HL-60 (cell line): ENCODE results near the gene GLT1D1.

Source experiments
- DNase-seq, 2 experiments: peaks; one replicate each; pipeline ENCODE4 v3.0.0-alpha.2; 2010 to 2020; ENCODE audit warnings: low read depth in 1 of 2, low spot score in 1 of 2
- H3K27ac ChIP-seq: fragments of 250-450 bp; sonication (Bioruptor Pico); replicated peaks from 2 replicates; pipeline ENCODE4 v1.5.1; 2020; ENCODE audit warnings: mild to moderate bottlenecking, moderate library complexity
- H3K27me3 ChIP-seq: fragments of 250-450 bp; sonication (Bioruptor Pico); 2 replicates; pipeline ENCODE4 v1.5.1; 2021; ENCODE audit warnings: mild to moderate bottlenecking, moderate library complexity; ENCODE audit not compliant: insufficient read depth, poor library complexity, severe bottlenecking
- H3K4me3 ChIP-seq: replicated peaks from 2 replicates; pipeline ENCODE4 v1.5.1; 2011; ENCODE audit warnings: mild to moderate bottlenecking, control low read depth, low read length; ENCODE audit not compliant: insufficient read depth
- CTCF ChIP-seq: IDR thresholded peaks from one replicate; pipeline ENCODE4 v1.5.1; 2011; ENCODE audit warnings: low read length, control low read depth, inconsistent platforms; ENCODE audit not compliant: insufficient read depth
- GABPA ChIP-seq: IDR thresholded peaks from 2 replicates; pipeline ENCODE4 v1.6.1; 2012; ENCODE audit warnings: low read depth
- POLR2AphosphoS5 ChIP-seq: IDR thresholded peaks from 2 replicates; pipeline ENCODE4 v1.6.1; 2012; ENCODE audit warnings: low read depth
- REST ChIP-seq: IDR thresholded peaks from 2 replicates; pipeline ENCODE4 v1.6.1; 2012; ENCODE audit warnings: low read depth; ENCODE audit not compliant: insufficient replicate concordance
- SPI1 ChIP-seq: IDR thresholded peaks from 2 replicates; pipeline ENCODE4 v1.6.1; 2012; ENCODE audit warnings: low read depth, mild to moderate bottlenecking, borderline replicate concordance

The GLT1D1 gene

GRCh38 chr12:128974881-128975280, 121.6 kb downstream of the GLT1D1 start:
- TF ChIP-seq REST: no peak
- TF ChIP-seq SPI1: no peak
- Histone ChIP-seq H3K4me3 (no peak overlapping the region), H3K27ac (no peak overlapping the region), H3K27me3 (no peaks in the 10 kb centered on the region)
- DNase-seq: no peak

GRCh38 chr12:128976120-128976738, 123.0 kb downstream of the GLT1D1 start:
- TF ChIP-seq REST (no peak), GABPA (no peak), POLR2AphosphoS5 (no peak), CTCF (no peak), SPI1 (no peak)
- DNase-seq: peak in 1 of 2 experiments; percentile 24
- no peak overlapping the region for H3K27ac ChIP-seq
- no peaks in the 10 kb centered on the region for H3K27me3 ChIP-seq
- no peak overlapping the region for H3K4me3 ChIP-seq

- DNase-seq: no peak
- Histone ChIP-seq H3K27me3 (no peaks in the 10 kb centered on the region), H3K4me3 (no peak overlapping the region), H3K27ac (no peak overlapping the region)
- TF ChIP-seq POLR2AphosphoS5 (no peak), REST (no peak), GABPA (no peak), CTCF (no peak), SPI1 (no peak)
Observed at GRCh38 chr12:128977441-128977840, 124.2 kb downstream of the GLT1D1 start.
